Heart left ventricle (tissue), 16 donors: ENCODE data around the gene TRPC3. TPM values are rescaled to one million over a fixed set of nuclear protein-coding genes. Genes with fewer than 3 reads are reported as not detected.

Source experiments
- ATAC-seq, 4 donors: fragments of 200-7000 bp; cut with Tn5 transposase; one replicate each; pipeline ENCODE4 v1.9.1; 2020 to 2022; ENCODE audit warnings: moderate library complexity in 4 of 4, mild to moderate bottlenecking in 3 of 4, moderate number of reproducible peaks in 1 of 4
- DNase-seq, 5 donors: peaks; one replicate each; pipeline ENCODE4 v3.0.0-alpha.2; 2020
- H3K27ac ChIP-seq, 12 donors: fragments of 200-600 bp; sonication (generic) in 4 of 12; one replicate each; pipeline versions ENCODE4 v1.5.0 to v1.8.0; 2016 to 2022; ENCODE audit warnings: mild to moderate bottlenecking in 2 of 12
- H3K27me3 ChIP-seq, 9 donors: fragments of 200-600 bp; sonication (generic) in 2 of 9; one replicate each; pipeline versions ENCODE4 v1.5.1 to v1.8.0; 2016 to 2022; ENCODE audit warnings: mild to moderate bottlenecking in 3 of 9
- H3K36me3 ChIP-seq, 9 donors: fragments of 200-600 bp; sonication (generic) in 2 of 9; one replicate each; pipeline versions ENCODE4 v1.5.0 to v1.8.0; 2018 to 2022; ENCODE audit warnings: mild to moderate bottlenecking in 2 of 9
- H3K4me1 ChIP-seq, 12 donors: fragments of 200-600 bp; sonication (generic) in 4 of 12; one replicate each; pipeline versions ENCODE4 v1.5.0 to v1.8.0; 2016 to 2022; ENCODE audit warnings: mild to moderate bottlenecking in 3 of 12
- H3K4me3 ChIP-seq, 12 donors: fragments of 200-600 bp; sonication (generic) in 4 of 12; one replicate each; pipeline versions ENCODE4 v1.5.0 to v1.8.0; 2017 to 2022; ENCODE audit warnings: mild to moderate bottlenecking in 9 of 12, moderate library complexity in 4 of 12
- H3K9me3 ChIP-seq, 12 donors: fragments of 200-600 bp; sonication (generic) in 4 of 12; one replicate each; pipeline versions ENCODE4 v1.5.0 to v1.8.0; 2016 to 2022; ENCODE audit warnings: mild to moderate bottlenecking in 1 of 12
- CTCF ChIP-seq, 12 donors: fragments of 200-600 bp; sonication (generic) in 4 of 12; IDR thresholded peaks; one replicate each; pipeline versions ENCODE4 v1.5.0 to v1.8.0; 2018 to 2022; ENCODE audit warnings: antibody characterized with exemption in 12 of 12, mild to moderate bottlenecking in 5 of 12
- POLR2A ChIP-seq, 2 donors: fragments of 450-650 bp; IDR thresholded peaks; one replicate each; pipeline ENCODE4 v1.6.1; 2017; ENCODE audit warnings: antibody characterized with exemption in 2 of 2, mild to moderate bottlenecking in 2 of 2, moderate library complexity in 2 of 2
- WGBS, 4 donors: extraction: QIAGEN DNeasy Blood & Tissue Kit in 2 of 4; methylation state at CpG; one replicate each; pipeline versions ENCODE4 v1.1.5 to v1.1.7; 2013 to 2018; 5-methylcytosine and 5-hydroxymethylcytosine counted together
- intact Hi-C, 10 donors: fragments of 100-400 bp; cut with DNase I; formaldehyde crosslinking; loops; one replicate each; pipeline versions ENCODE4 v1.11.1 to v1.14.2; 2022
- polyA plus RNA-seq, 2 donors: library from polyadenylated mRNA; stranded (reverse); fragments of 200-250 nt; gene quantifications; one replicate each; pipeline ENCODE4 v1.2.3, GENCODE V29; 2013
- total RNA-seq, 9 donors: library from RNA; depleted of rRNA in 2 of 9; stranded (reverse); fragments of >200 nt in 2 of 9; fragmentation: NEBNext Ultra II Directional in 3 of 9; extraction: Animal tissue kit (Norgen Biotek cat#: 25700) in 3 of 9; gene quantifications; one replicate each; pipeline versions ENCODE4 v1.1.0 to v1.2.4, GENCODE V29; 2016 to 2023
- donor health status: ischemic (EF 13 %, LVEDD 7.1; RV severe dilation, severe dysfunction).
- donor health status: healthy with polysubstance abuse.
- donor health status: DM: no; HTN: yes; CAD: no.
- donor health status: DM: no; HTN: no; CAD: no.
- donor health status: ischemic (EF 25% LVEDD 6.9; RV normal size, moderate dysfunction).
- donor health status: ischemic (EF 25% LVEDD 5.7; RV mildly dilated, moderate dysfunction).
- donor health status: healthy.
- donor health status: DM: yes; HTN: yes; CAD: no.
- donor health status: ischemic (EF 35%, LVEDD 5.7; RV mildly dilated, moderate dysfunction).
- donor health status: nonischemic (EF 11% LVEDD 7.7; RV severe dilation, severe dysfunction).
- donor health status: DM: yes; HTN: yes; CAD: no.
- donor health status: PGD.
- donor health status: ischemic (EF 29% LVEDD 5.4; RV normal size, mild dysfunction).
- donor health status: nonischemic (EF 23%, LVEDD 6.1; RV moderate dilation, normal function).

TRPC3 gene
- total and polyA plus RNA-seq, 11 donors: 0.06 to 0.29 (median 0.15) TPM; not detected in 1

- TF ChIP-seq POLR2A (IDR thresholded peaks at IDR 0.05) (no peak), CTCF (IDR thresholded peaks at IDR 0.05) (no peak)
- no peak overlapping the region for H3K27ac ChIP-seq
- no peak for DNase-seq
- no peak overlapping the region for H3K4me3 ChIP-seq
- peaks cover 0 to 74% (median 50%) of the 10 kb centered on the region in 9 donors for H3K36me3 ChIP-seq
- H3K27me3 ChIP-seq: no peaks in the 10 kb centered on the region
- H3K9me3 ChIP-seq: no peaks in the 10 kb centered on the region
- no peaks in the 10 kb centered on the region for H3K4me1 ChIP-seq
- intact Hi-C loops: no loop called here
- no peak for ATAC-seq
Measured at GRCh38 chr4:121860121-121860520, 91.7 kb downstream of the TRPC3 start.

GRCh38 chr4:121851354-121851753, 100.5 kb downstream of the TRPC3 start:
- Histone ChIP-seq H3K36me3 (peaks cover 0 to 77% (median 31%) of the 10 kb centered on the region in 9 donors), H3K4me1 (no peaks in the 10 kb centered on the region), H3K27me3 (no peaks in the 10 kb centered on the region), H3K9me3 (no peaks in the 10 kb centered on the region), H3K27ac (no peak overlapping the region), H3K4me3 (no peak overlapping the region)
- 92 to 98% (median 93%) methylated on average over 1 of the region's 1 CpG for WGBS, 4 donors
- DNase-seq (no peak), ATAC-seq (no peak)
- TF ChIP-seq CTCF (IDR thresholded peaks at IDR 0.05): no peak
- TF ChIP-seq POLR2A (IDR thresholded peaks at IDR 0.05): no peak
- intact Hi-C loops: no loop called here

GRCh38 chr4:121846662-121847061, 105.2 kb downstream of the TRPC3 start:
- intact Hi-C loops: no loop called here
- H3K27me3 ChIP-seq: no peaks in the 10 kb centered on the region
- H3K4me1 ChIP-seq: no peaks in the 10 kb centered on the region
- H3K9me3 ChIP-seq: no peaks in the 10 kb centered on the region
- H3K27ac ChIP-seq: no peak overlapping the region
- H3K36me3 ChIP-seq: peaks cover 0 to 89% (median 60%) of the 10 kb centered on the region in 9 donors
- ATAC-seq (no peak), DNase-seq (no peak)
- 87 to 93% (median 91%) methylated on average over 6 of the region's 6 CpGs for WGBS, 4 donors
- TF ChIP-seq POLR2A (IDR thresholded peaks at IDR 0.05) (no peak), CTCF (IDR thresholded peaks at IDR 0.05) (no peak)
- H3K4me3 ChIP-seq: no peak overlapping the region

- no peaks in the 10 kb centered on the region for H3K9me3 ChIP-seq
Measured at GRCh38 chr4:121842862-121843261, 109.0 kb downstream of the TRPC3 start.

More at GRCh38 chr4:121842862-121843261, 109.0 kb downstream of the TRPC3 start:
- H3K4me3 ChIP-seq: no peak overlapping the region
- H3K36me3 ChIP-seq: peaks cover 0 to 100% (median 76%) of the 10 kb centered on the region in 9 donors
- whole genome bisulfite sequencing, 4 donors: 90 to 94% (median 92%) methylated on average over 4 of the region's 4 CpGs
- TF ChIP-seq POLR2A (IDR thresholded peaks at IDR 0.05): no peak
- TF ChIP-seq CTCF (IDR thresholded peaks at IDR 0.05): no peak
- intact Hi-C loops: no loop called here
- no peaks in the 10 kb centered on the region for H3K4me1 ChIP-seq
- H3K27me3 ChIP-seq: no peaks in the 10 kb centered on the region
- H3K27ac ChIP-seq: no peak overlapping the region
- DNase-seq (no peak), ATAC-seq (no peak)
